ENCODE results near the gene HMGB2.

DNA sequence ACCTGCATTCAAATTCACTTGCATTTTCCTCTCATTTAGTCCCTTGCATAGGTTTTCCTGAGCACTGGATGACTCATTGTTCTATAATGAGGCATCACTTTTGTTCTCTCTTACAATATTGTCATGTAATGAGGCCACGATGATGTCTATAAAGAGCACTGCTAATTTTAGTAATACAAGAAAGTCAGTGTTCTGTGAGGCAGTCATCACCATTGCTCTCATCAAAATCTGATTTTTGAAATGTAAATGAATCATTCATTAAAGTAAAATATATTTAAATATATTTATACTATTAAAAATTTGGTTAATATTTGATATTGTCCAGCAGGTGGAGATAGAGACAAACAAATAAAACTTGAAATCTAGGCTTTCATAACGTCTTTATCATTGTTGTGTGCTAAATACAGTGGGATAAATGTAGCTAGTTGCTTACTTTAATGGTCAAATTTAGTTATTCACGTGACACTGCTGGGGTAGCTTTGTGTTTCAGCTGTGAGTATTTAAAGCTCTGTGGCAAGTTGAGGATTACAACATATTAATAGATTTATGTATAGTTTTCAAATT is 15.4 kb downstream of the HMGB2 start:
- TF ChIP-seq, protein P1, sequence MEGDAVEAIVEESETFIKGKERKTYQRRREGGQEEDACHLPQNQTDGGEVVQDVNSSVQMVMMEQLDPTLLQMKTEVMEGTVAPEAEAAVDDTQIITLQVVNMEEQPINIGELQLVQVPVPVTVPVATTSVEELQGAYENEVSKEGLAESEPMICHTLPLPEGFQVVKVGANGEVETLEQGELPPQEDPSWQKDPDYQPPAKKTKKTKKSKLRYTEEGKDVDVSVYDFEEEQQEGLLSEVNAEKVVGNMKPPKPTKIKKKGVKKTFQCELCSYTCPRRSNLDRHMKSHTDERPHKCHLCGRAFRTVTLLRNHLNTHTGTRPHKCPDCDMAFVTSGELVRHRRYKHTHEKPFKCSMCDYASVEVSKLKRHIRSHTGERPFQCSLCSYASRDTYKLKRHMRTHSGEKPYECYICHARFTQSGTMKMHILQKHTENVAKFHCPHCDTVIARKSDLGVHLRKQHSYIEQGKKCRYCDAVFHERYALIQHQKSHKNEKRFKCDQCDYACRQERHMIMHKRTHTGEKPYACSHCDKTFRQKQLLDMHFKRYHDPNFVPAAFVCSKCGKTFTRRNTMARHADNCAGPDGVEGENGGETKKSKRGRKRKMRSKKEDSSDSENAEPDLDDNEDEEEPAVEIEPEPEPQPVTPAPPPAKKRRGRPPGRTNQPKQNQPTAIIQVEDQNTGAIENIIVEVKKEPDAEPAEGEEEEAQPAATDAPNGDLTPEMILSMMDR (IDR thresholded peaks at IDR 0.05; ENCODE audit: insufficient read depth, low read depth, low read length), result peak; percentile 10
- no peak for TF ChIP-seq EZH2 (IDR thresholded peaks at IDR 0.05; ENCODE audit: insufficient read depth, low read length)
